C4-2B (cell line): ENCODE results near the gene COL13A1.

ENCODE experiments used
- ZFX ChIP-seq: fragments of 450-650 bp; IDR thresholded peaks from 2 replicates; pipeline ENCODE4 v1.6.1; 2017
- TF ChIP-seq, protein P1 (sequence below): fragments of 450-650 bp; conservative IDR thresholded peaks from 2 replicates; pipeline ENCODE4 v1.5.1; 2017; ENCODE audit warnings: mild to moderate bottlenecking

GRCh38 chr10:69803809-69804208 is 2.1 kb downstream of the COL13A1 start:
- TF ChIP-seq, protein P1, sequence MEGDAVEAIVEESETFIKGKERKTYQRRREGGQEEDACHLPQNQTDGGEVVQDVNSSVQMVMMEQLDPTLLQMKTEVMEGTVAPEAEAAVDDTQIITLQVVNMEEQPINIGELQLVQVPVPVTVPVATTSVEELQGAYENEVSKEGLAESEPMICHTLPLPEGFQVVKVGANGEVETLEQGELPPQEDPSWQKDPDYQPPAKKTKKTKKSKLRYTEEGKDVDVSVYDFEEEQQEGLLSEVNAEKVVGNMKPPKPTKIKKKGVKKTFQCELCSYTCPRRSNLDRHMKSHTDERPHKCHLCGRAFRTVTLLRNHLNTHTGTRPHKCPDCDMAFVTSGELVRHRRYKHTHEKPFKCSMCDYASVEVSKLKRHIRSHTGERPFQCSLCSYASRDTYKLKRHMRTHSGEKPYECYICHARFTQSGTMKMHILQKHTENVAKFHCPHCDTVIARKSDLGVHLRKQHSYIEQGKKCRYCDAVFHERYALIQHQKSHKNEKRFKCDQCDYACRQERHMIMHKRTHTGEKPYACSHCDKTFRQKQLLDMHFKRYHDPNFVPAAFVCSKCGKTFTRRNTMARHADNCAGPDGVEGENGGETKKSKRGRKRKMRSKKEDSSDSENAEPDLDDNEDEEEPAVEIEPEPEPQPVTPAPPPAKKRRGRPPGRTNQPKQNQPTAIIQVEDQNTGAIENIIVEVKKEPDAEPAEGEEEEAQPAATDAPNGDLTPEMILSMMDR, result no peak
- no peak for TF ChIP-seq ZFX
